ENCODE measurements around the gene PPP1R14B.

Gene PPP1R14B, protein sequence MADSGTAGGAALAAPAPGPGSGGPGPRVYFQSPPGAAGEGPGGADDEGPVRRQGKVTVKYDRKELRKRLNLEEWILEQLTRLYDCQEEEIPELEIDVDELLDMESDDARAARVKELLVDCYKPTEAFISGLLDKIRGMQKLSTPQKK

DNA sequence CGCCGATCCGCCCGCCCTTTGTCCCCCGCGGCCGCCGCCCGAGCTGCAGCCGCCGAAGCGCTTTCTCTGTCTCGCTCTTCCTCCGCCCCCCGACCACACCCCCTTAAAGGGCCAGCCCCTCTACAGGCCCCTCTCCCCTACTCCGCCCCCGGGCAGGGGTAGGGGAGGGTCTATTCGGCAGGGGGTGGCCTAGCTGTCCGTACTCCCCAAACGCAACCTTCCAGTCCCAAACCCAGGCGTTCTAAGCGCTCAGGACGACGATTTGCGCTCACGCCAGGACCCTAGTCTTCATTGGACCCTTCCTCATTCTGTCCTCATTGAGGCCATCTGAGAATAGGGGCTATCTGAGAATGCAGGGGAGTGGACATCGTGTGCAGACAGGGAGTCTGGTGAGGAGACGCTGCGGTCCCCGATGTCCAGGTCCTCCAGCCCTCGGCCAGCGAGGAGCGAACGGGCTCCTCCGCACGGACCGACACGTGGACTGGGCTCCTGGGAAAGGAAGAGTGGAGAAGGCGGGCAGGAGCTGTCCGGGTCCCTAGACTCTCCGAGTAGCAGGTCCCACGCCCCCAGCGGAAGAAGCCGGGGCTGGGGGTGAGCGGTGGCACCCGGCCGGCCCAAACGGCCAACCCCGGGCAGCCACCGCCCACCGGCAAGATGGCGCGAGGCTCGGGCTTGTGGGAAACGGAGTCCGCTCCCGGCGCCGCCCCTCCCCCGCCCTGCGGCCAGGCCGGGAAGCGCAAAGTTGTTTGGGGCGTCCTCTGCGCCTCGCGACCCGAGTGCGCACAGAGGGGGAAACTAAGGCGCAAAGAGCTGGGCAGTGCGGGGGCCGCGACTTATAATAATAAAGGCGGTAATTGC, at the start of gene PPP1R14B:
Gene PPP1R14B, minus strand, starts transcription at position 73 of the 858 bp plus-strand sequence. CDS start 270 bp downstream, outside the sequence.
- peak; percentile 90 for DNase-seq

DNA sequence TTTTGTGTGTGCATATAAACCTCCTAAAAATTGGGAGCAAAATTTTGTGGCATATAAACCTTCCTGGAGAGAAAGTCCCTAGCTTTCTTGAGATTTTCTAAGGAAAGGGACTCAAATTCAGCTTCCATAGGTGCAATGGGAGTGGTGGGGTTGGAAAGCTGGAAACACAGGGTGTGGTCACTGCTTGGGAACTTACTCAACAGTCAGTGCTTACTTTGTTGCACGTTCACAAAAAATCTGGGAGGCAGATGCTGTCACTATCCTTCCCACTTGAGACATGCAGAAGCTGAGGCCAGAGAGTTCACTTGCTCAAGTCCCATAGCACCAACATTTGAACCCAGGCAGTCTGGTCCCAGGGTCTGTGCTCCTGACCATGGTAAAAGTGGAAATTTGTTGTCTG, 49.5 kb upstream of the PPP1R14B start:
- no peak for DNase-seq

DNA sequence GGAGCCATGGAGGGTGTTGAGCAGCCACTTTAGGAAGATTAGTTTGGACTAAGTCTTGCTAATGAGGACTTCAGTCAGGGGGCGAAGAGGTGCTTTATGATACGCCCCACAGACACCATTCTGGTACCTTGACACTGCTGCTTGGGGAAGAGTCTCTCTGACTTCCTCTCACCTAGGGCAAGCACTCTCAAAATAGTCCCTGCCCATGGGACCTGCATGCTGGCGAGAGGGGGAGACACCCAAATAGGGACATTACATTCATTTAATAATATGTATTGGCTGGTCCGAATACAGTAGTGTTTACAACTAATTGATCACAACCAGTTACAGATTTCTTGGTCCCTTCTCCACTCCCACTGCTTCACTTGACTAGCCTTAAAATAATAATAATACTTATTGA, 49.0 kb upstream of the PPP1R14B start:
- no peak for DNase-seq

DNA sequence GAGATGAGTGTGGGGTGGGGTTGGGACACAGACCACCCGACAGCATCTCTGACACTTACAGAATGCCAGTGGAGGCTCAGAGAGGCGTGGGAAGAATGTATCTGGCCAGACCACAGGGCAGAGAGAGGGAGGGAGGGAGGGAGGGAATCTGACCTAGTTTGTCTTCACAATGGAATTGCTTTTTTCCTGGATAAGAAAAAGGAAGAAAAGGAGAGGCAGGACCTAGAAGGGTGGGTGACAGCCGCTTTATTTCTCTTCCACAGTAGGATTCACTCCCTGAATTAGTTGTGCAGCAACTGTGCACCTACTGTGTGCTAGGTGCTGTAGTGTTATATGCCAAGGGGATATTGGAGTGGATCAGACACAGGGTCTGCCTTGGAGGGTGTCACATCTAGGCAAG, 48.0 kb upstream of the PPP1R14B start:
- no peak for DNase-seq

DNA sequence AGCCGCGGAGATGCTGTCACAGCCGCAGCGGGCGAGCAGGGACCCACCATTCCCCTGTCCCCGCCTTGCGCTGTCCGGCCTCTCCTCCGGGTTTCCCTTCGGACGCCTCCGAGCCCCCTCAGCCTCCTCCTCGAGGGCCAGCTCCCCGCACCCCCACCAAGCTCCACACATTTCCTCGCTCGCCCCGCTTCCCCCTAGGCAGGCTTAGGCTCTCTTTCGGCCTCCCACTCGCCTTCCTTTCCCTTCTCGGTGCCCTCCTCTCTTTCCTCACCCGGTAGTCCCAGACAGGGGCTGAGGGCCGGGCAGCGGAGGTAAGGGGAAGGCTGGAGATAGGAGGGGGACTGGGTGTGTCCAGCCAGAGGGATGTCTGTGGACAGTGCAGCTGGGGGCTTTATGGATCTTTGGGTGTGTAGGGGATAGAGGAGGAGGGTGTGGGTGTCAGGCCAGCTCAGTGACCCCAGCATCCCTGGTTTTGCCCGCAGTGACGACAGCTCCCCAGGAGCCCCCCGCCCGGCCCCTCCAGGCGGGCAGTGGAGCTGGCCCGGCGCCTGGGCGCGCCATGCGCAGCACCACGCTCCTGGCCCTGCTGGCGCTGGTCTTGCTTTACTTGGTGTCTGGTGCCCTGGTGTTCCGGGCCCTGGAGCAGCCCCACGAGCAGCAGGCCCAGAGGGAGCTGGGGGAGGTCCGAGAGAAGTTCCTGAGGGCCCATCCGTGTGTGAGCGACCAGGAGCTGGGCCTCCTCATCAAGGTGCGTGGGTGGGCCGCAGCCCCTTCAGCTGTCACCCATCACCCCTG, 45.9 kb upstream of the PPP1R14B start:
- DNase-seq, result no peak

DNA sequence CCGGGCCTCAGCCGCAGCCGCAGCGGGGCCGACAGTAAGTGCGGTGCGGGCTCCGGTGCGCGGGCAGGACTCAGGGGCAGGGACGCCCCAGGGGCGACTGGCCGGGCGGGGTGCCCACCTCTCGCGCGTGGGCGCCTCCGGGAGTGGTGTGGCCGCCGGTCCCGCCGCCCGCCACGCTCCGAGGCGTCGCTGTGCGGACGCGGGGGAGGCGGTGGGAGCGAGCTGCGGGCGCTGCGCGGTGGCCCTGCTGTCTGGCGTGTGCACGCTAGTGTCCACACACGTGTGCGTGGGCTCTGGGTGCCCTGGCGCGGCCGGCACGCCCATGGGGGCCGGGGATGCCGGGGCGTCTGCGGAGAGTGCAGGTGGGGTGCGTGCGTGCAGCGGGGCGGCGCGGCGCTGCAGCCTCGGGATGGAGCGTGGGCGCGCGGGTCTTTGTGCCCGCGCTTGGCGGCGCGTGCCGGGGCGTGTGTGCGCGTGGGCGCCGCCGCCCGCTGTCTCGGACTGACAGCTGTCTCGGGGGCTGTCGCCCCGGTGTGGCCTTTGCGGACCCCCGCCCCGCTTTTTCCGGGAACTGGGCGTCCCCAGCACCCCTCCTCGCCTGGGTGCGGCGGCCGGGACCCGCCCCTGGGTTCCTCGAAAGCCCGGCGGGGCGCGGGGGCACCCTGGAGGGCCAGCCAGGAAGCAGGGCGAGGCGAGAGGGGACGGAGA, 45.2 kb upstream of the PPP1R14B start:
- no peak for DNase-seq

DNA sequence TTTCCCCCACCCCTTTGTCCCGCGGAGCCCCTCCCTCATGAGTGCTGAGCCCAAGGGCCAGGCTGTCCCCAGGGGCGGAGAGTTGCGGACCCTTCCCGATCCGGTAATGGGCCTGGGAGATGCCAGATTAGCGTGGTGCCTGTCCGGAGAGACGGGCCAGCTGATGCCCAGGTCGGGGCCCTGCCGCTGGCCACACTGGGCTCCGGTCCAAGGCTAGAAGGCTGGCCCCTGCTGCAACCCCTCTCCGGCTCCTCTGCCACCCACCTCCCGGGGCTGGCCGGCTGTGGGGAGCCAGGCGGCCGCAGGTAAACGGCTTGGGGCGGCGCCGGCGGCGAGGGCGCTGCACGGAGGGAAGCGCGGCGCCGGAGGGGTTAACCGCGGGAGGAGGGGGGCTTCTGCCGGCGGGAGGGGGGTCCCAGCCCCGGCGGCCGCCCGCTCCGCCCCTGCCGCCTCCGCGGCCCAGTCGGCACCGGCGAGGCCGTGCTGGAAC, 44.6 kb upstream of the PPP1R14B start, which contains the start of gene KCNK4:
Gene KCNK4, plus strand, starts transcription at position 41 of the 490 bp plus-strand sequence. CDS start 1,717 bp downstream, outside the sequence.
- DNase-seq, result no peak

DNA sequence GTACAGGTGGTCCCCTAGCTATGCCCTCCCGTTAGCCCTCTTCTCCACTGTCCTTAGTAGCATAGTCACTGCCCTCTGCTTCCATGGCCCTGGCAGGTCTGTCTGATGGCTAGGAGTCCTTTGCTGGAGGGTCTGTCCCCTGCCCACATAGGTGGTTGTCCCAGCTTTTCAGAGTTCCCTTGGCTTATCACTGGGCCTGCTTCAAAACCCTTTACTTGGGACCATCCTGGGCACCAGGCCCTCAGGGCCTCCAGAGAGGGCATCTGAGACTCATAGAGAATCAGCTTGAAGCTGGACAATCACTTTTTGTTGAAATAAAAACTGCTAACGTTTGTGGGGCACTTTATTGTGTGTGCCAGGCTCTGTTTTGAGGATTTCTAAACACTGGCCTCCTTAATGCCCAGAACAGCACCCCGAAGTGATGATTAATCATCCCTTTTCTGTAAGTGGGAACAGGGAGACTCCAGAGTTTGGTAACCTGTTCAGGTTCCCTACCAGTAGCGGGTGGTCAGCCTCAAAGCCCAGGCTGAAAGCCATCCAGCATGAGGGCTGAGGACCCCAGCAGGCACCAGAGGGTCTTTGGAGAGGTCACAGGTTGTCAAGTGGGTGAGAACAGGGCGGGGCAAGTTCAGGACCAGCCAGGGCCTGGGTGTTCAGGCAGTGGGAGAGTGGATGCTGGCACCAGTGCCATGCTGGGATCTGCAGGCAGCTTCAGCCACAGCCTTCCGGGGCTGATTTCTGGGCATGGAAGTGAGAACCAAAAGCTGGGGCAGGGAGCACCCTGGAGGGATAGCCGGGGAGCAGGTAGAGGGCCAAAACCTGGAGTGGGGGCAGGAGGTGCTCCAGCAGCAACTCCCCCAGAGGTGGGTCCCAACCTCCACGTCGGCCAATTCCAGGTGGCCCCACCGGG, 43.9 kb upstream of the PPP1R14B start:
- no peak for DNase-seq

DNA sequence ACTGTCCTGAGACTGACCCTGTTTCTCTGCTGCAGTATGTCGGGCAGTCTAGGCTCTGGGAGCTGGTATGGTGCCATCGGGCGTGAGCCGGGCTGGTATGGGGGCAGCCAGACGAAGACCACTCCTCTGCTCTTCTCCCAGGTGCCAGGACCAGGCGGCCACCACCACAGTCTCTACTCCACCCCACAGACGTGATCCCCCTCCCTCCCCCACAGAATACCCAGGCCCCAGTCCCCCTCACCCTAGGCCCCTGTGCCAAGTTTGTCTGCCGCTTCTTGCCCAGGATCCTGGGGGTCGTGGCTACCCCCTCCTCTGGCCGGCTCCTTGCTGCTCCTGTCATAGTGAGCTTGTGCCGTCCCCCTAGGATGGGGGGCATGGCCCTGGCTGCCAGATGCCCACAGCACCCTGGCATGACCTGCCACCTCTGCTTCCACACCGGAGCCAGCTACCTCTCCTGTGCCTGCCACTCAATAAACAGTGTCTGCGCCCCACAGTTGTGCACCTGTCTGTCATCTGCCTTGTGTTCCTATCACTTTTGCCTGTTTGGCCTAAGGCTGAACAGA, 42.3 kb upstream of the PPP1R14B start:
- DNase-seq, result no peak

DNA sequence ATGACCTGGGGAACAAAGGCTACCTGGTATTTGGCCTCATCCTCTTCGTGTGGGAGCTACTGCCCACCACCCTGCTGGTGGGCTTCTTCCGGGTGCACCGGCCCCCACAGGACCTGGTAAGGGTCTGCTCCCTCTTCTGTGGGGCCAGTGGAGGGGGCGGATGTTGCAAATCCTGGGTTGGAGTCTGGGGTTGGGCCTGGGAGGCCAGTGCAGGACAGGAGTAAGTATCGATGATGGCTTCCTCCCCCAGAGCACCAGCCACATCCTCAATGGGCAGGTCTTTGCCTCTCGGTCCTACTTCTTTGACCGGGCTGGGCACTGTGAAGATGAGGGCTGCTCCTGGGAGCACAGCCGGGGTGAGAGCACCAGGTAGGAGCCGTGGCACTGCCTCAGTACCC, 41.6 kb upstream of the PPP1R14B start:
- no peak for DNase-seq

DNA sequence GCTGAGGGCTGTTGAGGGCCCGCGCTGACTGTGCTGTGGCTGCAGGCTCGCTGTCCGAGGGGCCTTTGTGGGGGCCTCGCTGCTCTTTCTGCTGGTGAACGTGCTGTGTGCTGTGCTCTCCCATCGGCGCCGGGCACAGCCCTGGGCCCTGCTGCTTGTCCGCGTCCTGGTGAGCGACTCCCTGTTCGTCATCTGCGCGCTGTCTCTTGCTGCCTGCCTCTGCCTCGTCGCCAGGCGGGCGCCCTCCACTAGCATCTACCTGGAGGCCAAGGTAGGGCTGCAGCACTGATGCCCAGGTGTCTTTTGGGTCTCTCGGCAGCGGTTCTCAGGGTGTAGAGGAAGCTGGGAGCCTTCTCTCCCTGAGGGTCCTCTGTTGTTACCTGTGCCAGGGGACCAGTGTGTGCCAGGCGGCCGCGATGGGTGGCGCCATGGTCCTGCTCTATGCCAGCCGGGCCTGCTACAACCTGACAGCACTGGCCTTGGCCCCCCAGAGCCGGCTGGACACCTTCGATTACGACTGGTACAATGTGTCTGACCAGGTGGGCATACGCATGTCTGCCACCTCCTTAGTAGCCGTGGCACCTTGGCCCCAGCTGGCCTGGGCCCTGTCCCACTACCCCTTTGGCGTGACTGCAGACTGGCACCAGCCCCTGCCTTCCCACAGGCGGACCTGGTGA, 41.1 kb upstream of the PPP1R14B start:
- DNase-seq, result no peak

DNA sequence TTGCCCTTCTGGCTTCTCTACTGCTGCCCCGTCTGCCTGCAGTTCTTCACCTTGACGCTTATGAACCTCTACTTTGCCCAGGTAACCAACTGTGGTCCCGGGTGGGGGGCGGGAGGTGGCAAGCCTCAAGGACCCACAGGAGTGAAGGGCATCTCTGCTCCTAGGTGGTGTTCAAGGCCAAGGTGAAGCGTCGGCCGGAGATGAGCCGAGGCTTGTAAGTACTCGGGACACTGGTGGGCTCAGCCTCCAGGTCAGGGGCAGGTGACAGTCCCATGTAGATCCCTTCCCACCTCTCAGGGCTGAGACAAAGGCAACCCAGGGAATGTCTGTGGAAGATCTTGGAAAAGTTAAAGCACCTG, 40.0 kb upstream of the PPP1R14B start:
- DNase-seq, result no peak

DNA sequence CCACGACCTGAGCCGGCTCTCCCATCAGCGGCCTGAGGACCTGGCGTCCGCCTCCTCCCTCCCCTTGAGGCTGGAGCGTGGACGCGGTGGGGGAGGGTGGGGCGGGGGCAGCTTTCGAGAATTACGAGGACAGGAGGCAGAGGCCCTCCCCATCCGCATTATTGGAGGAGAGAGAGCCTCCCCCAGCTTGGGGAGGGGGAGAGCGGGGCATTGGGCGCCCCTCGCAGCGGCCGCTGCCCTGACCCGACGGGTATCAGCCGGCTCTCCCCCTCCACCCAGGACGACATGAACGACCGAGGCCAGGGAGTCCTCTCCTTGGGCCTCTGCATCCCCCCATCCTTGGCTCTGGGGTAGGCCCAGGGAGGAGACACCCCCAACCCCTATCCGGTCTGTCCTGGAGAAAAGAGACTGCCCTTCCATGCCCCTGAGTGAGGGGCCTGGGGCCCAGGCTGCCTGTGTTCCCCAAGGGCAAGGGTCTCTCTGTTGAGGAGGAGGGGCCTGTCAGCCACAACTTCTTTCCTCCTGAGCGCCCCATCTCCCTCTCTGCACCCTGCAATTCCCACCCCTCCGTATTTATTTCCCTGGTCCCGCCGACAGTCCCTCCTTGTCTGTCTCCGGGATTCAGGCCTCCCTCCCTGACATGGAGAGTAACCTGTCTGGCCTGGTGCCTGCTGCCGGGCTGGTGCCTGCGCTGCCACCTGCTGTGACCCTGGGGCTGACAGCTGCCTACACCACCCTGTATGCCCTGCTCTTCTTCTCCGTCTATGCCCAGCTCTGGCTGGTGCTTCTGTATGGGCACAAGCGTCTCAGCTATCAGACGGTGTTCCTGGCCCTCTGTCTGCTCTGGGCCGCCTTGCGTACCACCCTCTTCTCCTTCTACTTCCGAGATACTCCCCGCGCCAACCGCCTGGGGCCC, 39.4 kb upstream of the PPP1R14B start:
- peak; percentile 47 for DNase-seq

DNA sequence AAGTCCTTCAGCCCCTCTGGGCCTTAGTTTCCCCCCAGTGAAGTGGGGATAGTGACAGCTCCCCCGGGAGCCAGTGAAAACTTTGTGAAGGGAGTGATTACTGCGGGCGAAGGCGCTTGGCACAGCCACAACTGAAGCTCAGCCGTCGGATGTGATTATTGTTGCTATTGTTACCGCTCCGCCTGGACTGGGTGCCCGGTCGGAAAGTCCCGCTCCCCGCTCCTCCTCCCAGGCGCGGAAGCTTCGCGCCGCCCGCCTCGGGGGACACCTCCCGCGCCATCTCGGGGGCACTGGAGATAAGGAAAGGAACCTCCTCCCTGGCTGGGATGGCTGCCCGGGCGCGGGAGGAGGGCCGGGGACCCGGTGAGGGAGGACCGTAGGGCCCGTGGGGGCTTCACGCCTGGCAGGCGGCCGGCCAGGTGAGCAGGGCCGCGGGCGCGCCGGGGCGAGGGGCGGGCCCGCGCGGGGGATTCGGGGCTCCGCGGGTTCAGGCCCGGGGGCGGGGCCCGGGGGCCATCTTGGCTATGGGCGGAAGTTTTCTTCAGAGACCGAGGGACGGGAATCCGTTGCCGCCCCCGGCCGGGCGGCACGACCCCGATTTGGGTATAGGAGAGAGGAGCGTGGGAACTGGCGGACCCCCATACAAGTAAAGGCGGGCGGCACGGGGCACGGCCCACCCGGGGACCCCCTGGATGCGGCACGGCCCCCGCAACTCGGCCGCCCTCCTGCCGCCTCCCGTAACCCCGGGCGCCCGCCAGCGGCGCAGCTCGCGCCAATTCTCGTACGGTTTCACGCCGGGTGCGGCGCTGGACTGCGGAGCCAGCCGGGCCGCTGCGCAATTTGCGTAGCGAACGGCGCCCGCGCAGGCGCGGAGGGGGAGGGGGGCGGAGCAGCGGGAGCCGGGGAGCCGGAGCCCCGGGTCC, 38.5 kb upstream of the PPP1R14B start, which contains the start of gene GPR137:
Gene GPR137, plus strand, starts transcription at position 887 of the 923 bp plus-strand sequence. CDS start 677 bp downstream, outside the sequence.
- DNase-seq, result peak; percentile 86

DNA sequence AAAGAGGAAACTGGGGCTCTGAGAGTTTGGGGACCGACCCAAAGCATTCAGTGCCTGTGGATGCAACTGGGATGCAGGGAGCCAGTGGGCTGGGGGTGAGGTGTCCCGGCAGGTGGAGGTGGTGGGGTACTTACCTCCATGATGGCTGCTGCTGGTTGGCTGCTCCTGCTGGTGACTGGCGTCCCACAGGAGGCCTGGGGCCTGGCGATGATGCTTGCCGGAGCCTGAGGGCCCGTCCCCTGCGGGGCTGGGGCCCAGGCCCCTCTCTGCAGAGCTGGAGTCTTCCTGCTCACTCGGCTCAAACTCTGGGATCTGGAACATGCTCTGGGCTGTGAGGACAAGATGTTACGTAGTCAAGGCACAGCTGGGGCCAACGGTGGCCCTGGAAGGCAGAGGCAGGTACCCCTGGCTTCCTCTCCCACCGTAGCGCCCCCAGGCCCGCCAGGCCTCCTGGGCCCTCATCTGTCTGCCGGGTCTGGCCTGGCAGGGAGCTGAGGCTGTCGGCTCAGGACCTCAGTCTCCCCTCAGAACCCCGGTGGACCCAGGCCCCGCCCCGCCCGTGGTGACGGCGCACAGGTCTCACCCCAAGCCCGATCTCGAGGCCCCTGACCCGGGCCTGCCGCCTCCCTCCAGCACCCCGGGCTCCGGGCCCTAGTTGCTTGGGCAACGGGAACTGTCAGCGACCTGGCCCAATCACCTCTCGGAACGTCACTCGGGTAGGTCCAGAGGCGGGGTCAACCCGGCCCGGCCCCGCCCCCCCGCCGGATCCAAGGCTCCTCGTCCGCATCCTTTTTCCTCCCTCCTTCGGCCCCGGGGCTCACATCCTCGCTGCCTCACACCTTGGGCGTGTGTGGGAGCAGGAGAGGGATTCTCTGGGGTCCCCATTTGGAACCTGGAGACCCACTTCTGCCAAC, 37.6 kb upstream of the PPP1R14B start, which contains the start of gene BAD:
Gene BAD, minus strand, starts transcription at position 618 of the 914 bp plus-strand sequence. Its CDS starts 297 bp downstream, at position 321.
- DNase-seq, result peak; percentile 97

DNA sequence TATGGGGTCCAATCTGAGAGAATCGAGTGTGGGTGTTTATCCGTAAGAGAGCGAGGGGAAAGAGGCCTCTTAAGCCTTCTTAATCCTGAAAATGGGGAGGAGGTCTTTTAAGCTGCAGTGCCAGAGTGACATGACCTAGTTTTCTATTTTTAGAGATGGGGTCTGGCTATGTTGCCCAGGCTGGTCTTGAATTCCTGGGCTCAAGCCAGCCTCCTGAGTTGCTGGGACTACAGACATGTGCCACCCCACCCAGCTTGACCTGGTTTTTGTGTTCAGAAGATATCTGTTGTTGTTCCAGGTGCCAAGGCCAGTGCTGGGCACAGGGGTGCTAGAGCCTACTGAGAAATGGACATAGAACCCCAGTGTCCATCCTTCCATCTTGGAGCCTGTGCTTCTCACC, 36.3 kb upstream of the PPP1R14B start:
- no peak for DNase-seq
